Heart left ventricle (tissue), 16 donors: ENCODE results near the gene STX11. TPM values are rescaled to one million over a fixed set of nuclear protein-coding genes. Genes with fewer than 3 reads are reported as not detected.

Experiments
- ATAC-seq, 4 donors: fragments of 200-7000 bp; cut with Tn5 transposase; one replicate each; pipeline ENCODE4 v1.9.1; 2020 to 2022; ENCODE audit warnings: moderate library complexity in 4 of 4, mild to moderate bottlenecking in 3 of 4, moderate number of reproducible peaks in 1 of 4
- DNase-seq, 5 donors: peaks; one replicate each; pipeline ENCODE4 v3.0.0-alpha.2; 2020
- H3K27ac ChIP-seq, 12 donors: fragments of 200-600 bp; sonication (generic) in 4 of 12; one replicate each; pipeline versions ENCODE4 v1.5.0 to v1.8.0; 2016 to 2022; ENCODE audit warnings: mild to moderate bottlenecking in 2 of 12
- H3K27me3 ChIP-seq, 9 donors: fragments of 200-600 bp; sonication (generic) in 2 of 9; one replicate each; pipeline versions ENCODE4 v1.5.1 to v1.8.0; 2016 to 2022; ENCODE audit warnings: mild to moderate bottlenecking in 3 of 9
- H3K36me3 ChIP-seq, 9 donors: fragments of 200-600 bp; sonication (generic) in 2 of 9; one replicate each; pipeline versions ENCODE4 v1.5.0 to v1.8.0; 2018 to 2022; ENCODE audit warnings: mild to moderate bottlenecking in 2 of 9
- H3K4me1 ChIP-seq, 12 donors: fragments of 200-600 bp; sonication (generic) in 4 of 12; one replicate each; pipeline versions ENCODE4 v1.5.0 to v1.8.0; 2016 to 2022; ENCODE audit warnings: mild to moderate bottlenecking in 3 of 12
- H3K4me3 ChIP-seq, 12 donors: fragments of 200-600 bp; sonication (generic) in 4 of 12; one replicate each; pipeline versions ENCODE4 v1.5.0 to v1.8.0; 2017 to 2022; ENCODE audit warnings: mild to moderate bottlenecking in 9 of 12, moderate library complexity in 4 of 12
- H3K9me3 ChIP-seq, 12 donors: fragments of 200-600 bp; sonication (generic) in 4 of 12; one replicate each; pipeline versions ENCODE4 v1.5.0 to v1.8.0; 2016 to 2022; ENCODE audit warnings: mild to moderate bottlenecking in 1 of 12
- POLR2A ChIP-seq, 2 donors: fragments of 450-650 bp; IDR thresholded peaks; one replicate each; pipeline ENCODE4 v1.6.1; 2017; ENCODE audit warnings: antibody characterized with exemption in 2 of 2, mild to moderate bottlenecking in 2 of 2, moderate library complexity in 2 of 2
- WGBS, 4 donors: extraction: QIAGEN DNeasy Blood & Tissue Kit in 2 of 4; methylation state at CpG; one replicate each; pipeline versions ENCODE4 v1.1.5 to v1.1.7; 2013 to 2018; 5-methylcytosine and 5-hydroxymethylcytosine counted together
- intact Hi-C, 10 donors: fragments of 100-400 bp; cut with DNase I; formaldehyde crosslinking; loops; one replicate each; pipeline versions ENCODE4 v1.11.1 to v1.14.2; 2022
- polyA plus RNA-seq, 2 donors: library from polyadenylated mRNA; stranded (reverse); fragments of 200-250 nt; gene quantifications; one replicate each; pipeline ENCODE4 v1.2.3, GENCODE V29; 2013
- total RNA-seq, 9 donors: library from RNA; depleted of rRNA in 2 of 9; stranded (reverse); fragments of >200 nt in 2 of 9; fragmentation: NEBNext Ultra II Directional in 3 of 9; extraction: Animal tissue kit (Norgen Biotek cat#: 25700) in 3 of 9; gene quantifications; one replicate each; pipeline versions ENCODE4 v1.1.0 to v1.2.4, GENCODE V29; 2016 to 2023
- TF ChIP-seq, protein P1 (sequence below), 12 donors: fragments of 200-600 bp; sonication (generic) in 4 of 12; IDR thresholded peaks; one replicate each; pipeline versions ENCODE4 v1.5.0 to v1.8.0; 2018 to 2022; ENCODE audit warnings: antibody characterized with exemption in 12 of 12, mild to moderate bottlenecking in 5 of 12
- donor health status: ischemic (EF 13 %, LVEDD 7.1; RV severe dilation, severe dysfunction).
- donor health status: healthy with polysubstance abuse.
- donor health status: DM: no; HTN: yes; CAD: no.
- donor health status: DM: no; HTN: no; CAD: no.
- donor health status: ischemic (EF 25% LVEDD 6.9; RV normal size, moderate dysfunction).
- donor health status: ischemic (EF 25% LVEDD 5.7; RV mildly dilated, moderate dysfunction).
- donor health status: healthy.
- donor health status: DM: yes; HTN: yes; CAD: no.
- donor health status: ischemic (EF 35%, LVEDD 5.7; RV mildly dilated, moderate dysfunction).
- donor health status: nonischemic (EF 11% LVEDD 7.7; RV severe dilation, severe dysfunction).
- donor health status: DM: yes; HTN: yes; CAD: no.
- donor health status: PGD.
- donor health status: ischemic (EF 29% LVEDD 5.4; RV normal size, mild dysfunction).
- donor health status: nonischemic (EF 23%, LVEDD 6.1; RV moderate dilation, normal function).

Gene STX11
- total and polyA plus RNA-seq, 11 donors: 4.7 to 21.0 (median 9.0) TPM

DNA sequence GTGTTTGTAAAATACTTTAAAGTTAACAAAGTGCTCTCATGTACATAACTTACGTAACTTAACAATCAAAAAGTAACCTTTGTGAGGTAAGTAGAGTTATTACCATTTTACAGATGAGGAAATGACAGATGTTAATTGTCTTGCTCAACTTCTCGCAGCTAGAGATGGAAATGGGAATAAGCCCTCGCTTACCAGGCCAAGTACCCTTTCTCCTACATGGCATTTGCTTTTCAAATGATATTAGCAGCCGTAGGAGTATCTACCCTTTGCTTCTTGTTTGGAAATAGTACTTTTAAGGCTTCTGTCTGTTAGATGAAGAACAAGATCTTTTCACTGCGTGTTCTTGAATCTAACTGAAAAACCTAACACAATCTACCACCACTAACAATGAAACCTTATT lies 15.5 kb downstream of the STX11 start:
- TF ChIP-seq POLR2A (IDR thresholded peaks at IDR 0.05): no peak
- TF ChIP-seq, protein P1, sequence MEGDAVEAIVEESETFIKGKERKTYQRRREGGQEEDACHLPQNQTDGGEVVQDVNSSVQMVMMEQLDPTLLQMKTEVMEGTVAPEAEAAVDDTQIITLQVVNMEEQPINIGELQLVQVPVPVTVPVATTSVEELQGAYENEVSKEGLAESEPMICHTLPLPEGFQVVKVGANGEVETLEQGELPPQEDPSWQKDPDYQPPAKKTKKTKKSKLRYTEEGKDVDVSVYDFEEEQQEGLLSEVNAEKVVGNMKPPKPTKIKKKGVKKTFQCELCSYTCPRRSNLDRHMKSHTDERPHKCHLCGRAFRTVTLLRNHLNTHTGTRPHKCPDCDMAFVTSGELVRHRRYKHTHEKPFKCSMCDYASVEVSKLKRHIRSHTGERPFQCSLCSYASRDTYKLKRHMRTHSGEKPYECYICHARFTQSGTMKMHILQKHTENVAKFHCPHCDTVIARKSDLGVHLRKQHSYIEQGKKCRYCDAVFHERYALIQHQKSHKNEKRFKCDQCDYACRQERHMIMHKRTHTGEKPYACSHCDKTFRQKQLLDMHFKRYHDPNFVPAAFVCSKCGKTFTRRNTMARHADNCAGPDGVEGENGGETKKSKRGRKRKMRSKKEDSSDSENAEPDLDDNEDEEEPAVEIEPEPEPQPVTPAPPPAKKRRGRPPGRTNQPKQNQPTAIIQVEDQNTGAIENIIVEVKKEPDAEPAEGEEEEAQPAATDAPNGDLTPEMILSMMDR (IDR thresholded peaks at IDR 0.05): no peak
- intact Hi-C loops: no loop called here
- H3K4me1 ChIP-seq: peaks cover 0 to 45% (median 0%) of the 10 kb centered on the region in 12 donors
- DNase-seq (no peak), ATAC-seq (no peak)
- peaks cover 0 to 14% (median 0%) of the 10 kb centered on the region in 9 donors for H3K36me3 ChIP-seq
- no peak overlapping the region for H3K4me3 ChIP-seq
- H3K27ac ChIP-seq: no peak overlapping the region
- H3K27me3 ChIP-seq: no peaks in the 10 kb centered on the region
- H3K9me3 ChIP-seq: peaks cover 0 to 6% (median 0%) of the 10 kb centered on the region in 12 donors
- 88 to 95% (median 94%) methylated on average over 5 of the region's 5 CpGs for WGBS, 4 donors

DNA sequence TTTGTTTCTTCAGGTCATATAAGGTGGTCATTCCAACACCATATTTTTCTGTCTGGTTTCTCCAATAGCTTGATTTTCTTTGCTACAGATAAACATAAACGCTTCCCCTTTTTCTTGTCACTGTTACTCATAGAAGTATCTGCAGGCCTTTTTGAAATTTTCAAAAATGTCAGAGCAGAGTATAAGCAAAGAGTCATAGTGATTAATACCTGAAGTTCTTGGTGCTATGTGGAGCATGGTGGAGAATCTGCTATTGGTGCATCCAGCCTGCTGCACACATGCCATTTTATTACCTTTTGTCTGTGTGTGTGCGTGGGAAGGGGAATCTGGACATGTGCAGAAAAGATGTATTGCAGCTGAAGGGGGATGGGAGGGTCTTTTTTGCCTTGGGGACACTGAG lies 19.7 kb downstream of the STX11 start:
- Histone ChIP-seq H3K27ac (no peak overlapping the region), H3K36me3 (peaks cover 0 to 27% (median 0%) of the 10 kb centered on the region in 9 donors), H3K9me3 (peaks cover 0 to 11% (median 0%) of the 10 kb centered on the region in 12 donors), H3K4me1 (peaks cover 0 to 10% (median 0%) of the 10 kb centered on the region in 12 donors), H3K4me3 (no peak overlapping the region), H3K27me3 (no peaks in the 10 kb centered on the region)
- TF ChIP-seq, protein P1 (IDR thresholded peaks at IDR 0.05): no peak
- TF ChIP-seq POLR2A (IDR thresholded peaks at IDR 0.05): no peak
- WGBS, 4 donors: 93 to 98% (median 97%) methylated on average over 2 of the region's 2 CpGs
- intact Hi-C loops: no loop called here
- DNase-seq: no peak
- no peak for ATAC-seq

DNA sequence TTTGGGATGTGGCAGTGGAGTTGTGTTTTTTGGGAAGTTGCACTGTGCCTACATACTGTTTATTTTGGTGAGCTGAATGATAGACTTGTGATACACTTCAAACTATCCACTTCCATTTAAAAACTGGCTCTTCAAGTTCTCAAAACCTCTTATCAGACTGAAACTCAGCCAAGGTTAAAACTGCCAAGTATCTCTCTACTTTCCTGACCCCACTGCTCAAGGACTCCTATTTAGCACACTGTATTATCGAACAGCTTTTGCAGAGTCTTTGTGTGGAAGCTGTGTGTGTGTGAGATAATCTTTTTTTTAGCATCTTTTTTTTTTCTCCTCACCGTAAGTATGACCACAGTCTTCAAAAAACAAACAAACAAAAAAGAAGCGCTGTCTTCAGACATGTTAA lies 21.1 kb downstream of the STX11 start:
- Histone ChIP-seq H3K4me1 (peaks cover 0 to 7% (median 0%) of the 10 kb centered on the region in 12 donors), H3K9me3 (peaks cover 0 to 11% (median 0%) of the 10 kb centered on the region in 12 donors), H3K36me3 (peaks cover 0 to 31% (median 0%) of the 10 kb centered on the region in 9 donors), H3K27me3 (no peaks in the 10 kb centered on the region), H3K27ac (no peak overlapping the region), H3K4me3 (no peak overlapping the region)
- 52 to 61% (median 54%) methylated on average over 3 of the region's 3 CpGs for WGBS, 4 donors
- DNase-seq (no peak), ATAC-seq (no peak)
- intact Hi-C loops: no loop called here
- TF ChIP-seq POLR2A (IDR thresholded peaks at IDR 0.05): no peak
- TF ChIP-seq, protein P1 (IDR thresholded peaks at IDR 0.05): no peak

DNA sequence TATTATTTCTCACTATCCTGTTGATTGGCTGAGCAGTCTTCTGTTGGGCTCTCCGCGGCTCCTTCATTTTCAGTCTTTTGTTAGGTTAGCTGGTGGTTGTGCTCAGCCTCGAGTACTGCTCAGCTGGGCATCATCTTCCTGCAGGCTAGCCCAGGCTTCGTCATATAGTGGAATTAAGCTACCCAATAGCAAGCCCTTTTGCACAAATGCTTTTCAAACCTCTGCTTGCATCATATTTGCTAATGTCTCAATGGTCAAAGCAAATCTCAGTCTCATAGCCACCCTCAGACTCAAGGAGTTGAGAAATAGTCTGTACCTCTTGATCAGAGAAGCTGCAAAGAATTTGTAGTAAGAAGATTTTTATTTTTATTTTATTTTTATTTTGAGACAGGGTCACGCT lies 23.7 kb downstream of the STX11 start:
- intact Hi-C loops: no loop called here
- H3K27me3 ChIP-seq: no peaks in the 10 kb centered on the region
- ATAC-seq: no peak

DNA sequence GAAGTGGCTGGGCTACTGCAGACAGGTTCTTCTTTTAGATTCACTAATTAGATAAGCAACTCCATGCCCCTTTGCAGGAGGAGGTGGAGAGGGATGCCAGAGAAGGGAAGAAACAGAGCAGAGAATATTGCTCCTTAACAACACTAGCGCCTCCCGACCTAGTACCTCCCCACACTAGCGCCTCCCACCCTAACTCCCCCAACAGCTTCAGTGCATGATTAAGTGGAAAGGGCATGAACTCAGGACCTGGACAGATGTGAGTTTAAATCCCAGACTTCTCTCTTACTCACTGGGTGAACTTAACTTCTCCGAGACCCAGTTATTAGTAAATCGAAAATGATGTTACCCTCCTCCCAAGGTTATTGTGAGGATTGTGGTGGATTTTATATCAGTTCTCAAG lies 25.7 kb downstream of the STX11 start:
- peaks cover 0 to 5% (median 0%) of the 10 kb centered on the region in 12 donors for H3K9me3 ChIP-seq
- DNase-seq: no peak
- H3K4me1 ChIP-seq: peaks cover 0 to 33% (median 0%) of the 10 kb centered on the region in 12 donors
- H3K27ac ChIP-seq: no peak overlapping the region
- TF ChIP-seq POLR2A (IDR thresholded peaks at IDR 0.05): no peak
- no peak overlapping the region for H3K4me3 ChIP-seq
- intact Hi-C loops: no loop called here
- WGBS, 4 donors: 88 to 95% (median 93%) methylated on average over 5 of the region's 5 CpGs
- peaks cover 0 to 17% (median 0%) of the 10 kb centered on the region in 9 donors for H3K36me3 ChIP-seq
- ATAC-seq: no peak
- H3K27me3 ChIP-seq: no peaks in the 10 kb centered on the region

More for the DNA sequence above, 23.7 kb downstream of the STX11 start:
- Histone ChIP-seq H3K4me1 (peaks cover 0 to 13% (median 0%) of the 10 kb centered on the region in 12 donors), H3K4me3 (no peak overlapping the region), H3K27ac (no peak overlapping the region), H3K9me3 (peaks cover 0 to 9% (median 0%) of the 10 kb centered on the region in 12 donors), H3K36me3 (peaks cover 0 to 21% (median 0%) of the 10 kb centered on the region in 9 donors)
- TF ChIP-seq POLR2A (IDR thresholded peaks at IDR 0.05): no peak
- WGBS, 4 donors: 96 to 98% (median 97%) methylated on average over 5 of the region's 5 CpGs
- DNase-seq: no peak
